Cardiac fibroblast (primary cell): Measurements from ENCODE around the gene SPIC.

ENCODE experiments used
- DNase-seq, 2 donors: peaks; one replicate each; pipeline versions ENCODE4 v3.0.0 to v3.0.0-alpha.2; 2010; ENCODE audit warnings: low read depth in 2 of 2
- H3K4me3 ChIP-seq, 2 donors: replicated peaks in 1 of 2; 1 replicate in 1 of 2; 2 replicates in 1 of 2; pipeline ENCODE4 v1.5.1; 2011; ENCODE audit warnings: low read depth in 2 of 2, low read length in 2 of 2, mild to moderate bottlenecking in 2 of 2, moderate library complexity in 1 of 2
- TF ChIP-seq, protein P1 (sequence below): IDR thresholded peaks from one replicate; pipeline ENCODE4 v1.5.1; 2011; ENCODE audit warnings: low read depth, mild to moderate bottlenecking, low read length, inconsistent platforms

SPIC gene

GRCh38 chr12:101474711-101475386, at the start of gene SPIC:
Gene SPIC, plus strand, starts transcription at chr12:101475336. Its CDS starts 1,569 bp downstream, at chr12:101476905.
- no peak within 1 kb of the TSS for H3K4me3 ChIP-seq
- TF ChIP-seq, protein P1, sequence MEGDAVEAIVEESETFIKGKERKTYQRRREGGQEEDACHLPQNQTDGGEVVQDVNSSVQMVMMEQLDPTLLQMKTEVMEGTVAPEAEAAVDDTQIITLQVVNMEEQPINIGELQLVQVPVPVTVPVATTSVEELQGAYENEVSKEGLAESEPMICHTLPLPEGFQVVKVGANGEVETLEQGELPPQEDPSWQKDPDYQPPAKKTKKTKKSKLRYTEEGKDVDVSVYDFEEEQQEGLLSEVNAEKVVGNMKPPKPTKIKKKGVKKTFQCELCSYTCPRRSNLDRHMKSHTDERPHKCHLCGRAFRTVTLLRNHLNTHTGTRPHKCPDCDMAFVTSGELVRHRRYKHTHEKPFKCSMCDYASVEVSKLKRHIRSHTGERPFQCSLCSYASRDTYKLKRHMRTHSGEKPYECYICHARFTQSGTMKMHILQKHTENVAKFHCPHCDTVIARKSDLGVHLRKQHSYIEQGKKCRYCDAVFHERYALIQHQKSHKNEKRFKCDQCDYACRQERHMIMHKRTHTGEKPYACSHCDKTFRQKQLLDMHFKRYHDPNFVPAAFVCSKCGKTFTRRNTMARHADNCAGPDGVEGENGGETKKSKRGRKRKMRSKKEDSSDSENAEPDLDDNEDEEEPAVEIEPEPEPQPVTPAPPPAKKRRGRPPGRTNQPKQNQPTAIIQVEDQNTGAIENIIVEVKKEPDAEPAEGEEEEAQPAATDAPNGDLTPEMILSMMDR: no peak
- no peak for DNase-seq

GRCh38 chr12:101430456-101430855, 44.7 kb upstream of the SPIC start:
- DNase-seq: no peak
- TF ChIP-seq, protein P1: no peak
- H3K4me3 ChIP-seq: no peak overlapping the region

- no peak for DNase-seq
- H3K4me3 ChIP-seq: no peak overlapping the region
- TF ChIP-seq, protein P1: no peak
Measured at GRCh38 chr12:101436136-101436535, 39.0 kb upstream of the SPIC start.

GRCh38 chr12:101439236-101439635, 35.9 kb upstream of the SPIC start:
- DNase-seq: no peak
- TF ChIP-seq, protein P1: no peak
- no peak overlapping the region for H3K4me3 ChIP-seq

DNA sequence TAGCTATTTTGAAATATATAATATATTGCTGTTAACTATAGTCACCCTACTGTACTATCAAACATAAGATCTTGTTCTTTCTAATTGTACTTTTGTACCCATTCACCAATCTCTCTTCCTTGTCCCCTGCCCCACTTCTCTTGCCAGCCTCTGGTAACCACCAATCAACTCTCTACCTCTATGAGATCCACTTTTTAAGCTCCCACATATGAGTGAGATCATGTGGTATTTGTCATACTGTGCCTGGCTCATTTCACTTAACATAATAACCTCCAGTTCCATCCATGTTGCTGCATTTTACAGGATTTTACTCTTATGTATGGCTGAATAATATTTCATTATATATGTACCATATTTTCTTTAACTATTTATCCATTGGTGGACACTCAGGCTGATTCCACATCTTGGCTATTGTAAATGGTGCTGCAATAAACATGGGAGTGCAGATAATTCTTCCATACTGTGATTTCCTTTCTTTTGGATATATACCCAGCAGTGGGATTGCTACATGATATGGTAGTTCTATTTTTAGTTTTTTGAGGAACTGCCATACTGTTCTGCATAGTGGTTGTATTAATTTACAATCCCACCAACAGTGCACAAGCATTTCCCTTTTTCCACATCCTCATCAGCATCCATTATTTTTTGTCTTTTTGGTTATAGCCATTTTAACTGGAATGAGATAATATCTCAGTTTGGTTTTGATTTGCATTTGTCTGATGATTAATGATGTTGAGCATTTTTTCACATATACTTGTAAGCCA, 33.5 kb upstream of the SPIC start:
- no peak overlapping the region for H3K4me3 ChIP-seq
- TF ChIP-seq, protein P1: no peak
- no peak for DNase-seq

GRCh38 chr12:101455685-101456084, 19.5 kb upstream of the SPIC start:
- TF ChIP-seq, protein P1: no peak
- DNase-seq: no peak
- H3K4me3 ChIP-seq: no peak overlapping the region
